HK-2 (cell line): ENCODE results near the gene ZNF536.
"Not testable (repeated sequence)": the region's sequence is repeated elsewhere in the genome, so short reads cannot be mapped to it uniquely, and the experiment has no call there.

Experiments used
- DNase-seq: peaks from one replicate; pipeline ENCODE4 v3.0.0-alpha.2; 2018; ENCODE audit not compliant: unreplicated experiment

The ZNF536 gene

DNA sequence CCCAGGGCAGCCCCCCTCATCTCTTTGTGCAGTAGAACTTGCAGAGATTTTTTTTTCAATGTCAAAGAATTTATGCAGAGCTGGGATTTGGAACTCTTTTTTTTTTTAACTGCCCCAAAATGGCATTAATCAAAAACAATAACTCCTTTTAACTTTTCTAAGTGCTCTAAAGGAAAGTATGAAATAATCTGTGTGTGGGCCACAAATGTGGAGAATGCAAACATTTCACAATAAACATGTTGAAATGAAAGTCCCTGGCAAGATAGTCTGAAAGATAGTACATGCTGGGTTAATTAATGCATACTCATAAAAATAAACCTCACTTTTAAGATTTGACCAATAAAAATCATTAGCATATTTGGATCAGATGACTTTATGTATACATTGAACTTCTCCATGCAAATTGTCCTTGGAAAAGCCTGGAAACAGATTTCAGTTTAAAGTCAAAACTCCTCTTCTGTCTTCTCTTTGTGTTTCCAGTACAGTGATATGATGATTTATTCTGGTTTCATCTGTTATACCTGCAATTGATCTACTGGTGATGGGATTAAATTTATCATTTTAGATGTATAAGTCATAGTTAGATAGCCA is 30.5 kb upstream of the ZNF536 start:
- DNase-seq = no peak

DNA sequence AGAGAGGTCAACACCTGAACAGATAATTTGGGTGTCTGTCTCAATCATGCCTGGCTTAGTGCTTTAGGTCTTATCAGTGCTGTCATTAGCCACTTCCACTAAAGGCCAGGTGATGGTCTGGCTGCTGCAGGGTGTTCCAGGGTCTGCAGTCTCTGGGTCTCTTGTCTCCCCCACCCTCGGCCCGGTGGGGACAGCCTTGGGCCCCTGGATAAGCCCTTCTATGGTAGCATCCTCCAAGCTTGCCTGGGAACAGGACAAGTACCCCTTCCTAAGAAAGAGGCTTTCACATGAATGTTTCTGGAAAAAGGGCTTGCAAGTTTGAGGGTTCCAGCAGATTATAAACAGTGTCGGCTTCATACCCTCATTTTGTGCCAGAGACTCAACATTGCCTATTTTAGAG is 29.3 kb upstream of the ZNF536 start:
- DNase-seq = no peak

DNA sequence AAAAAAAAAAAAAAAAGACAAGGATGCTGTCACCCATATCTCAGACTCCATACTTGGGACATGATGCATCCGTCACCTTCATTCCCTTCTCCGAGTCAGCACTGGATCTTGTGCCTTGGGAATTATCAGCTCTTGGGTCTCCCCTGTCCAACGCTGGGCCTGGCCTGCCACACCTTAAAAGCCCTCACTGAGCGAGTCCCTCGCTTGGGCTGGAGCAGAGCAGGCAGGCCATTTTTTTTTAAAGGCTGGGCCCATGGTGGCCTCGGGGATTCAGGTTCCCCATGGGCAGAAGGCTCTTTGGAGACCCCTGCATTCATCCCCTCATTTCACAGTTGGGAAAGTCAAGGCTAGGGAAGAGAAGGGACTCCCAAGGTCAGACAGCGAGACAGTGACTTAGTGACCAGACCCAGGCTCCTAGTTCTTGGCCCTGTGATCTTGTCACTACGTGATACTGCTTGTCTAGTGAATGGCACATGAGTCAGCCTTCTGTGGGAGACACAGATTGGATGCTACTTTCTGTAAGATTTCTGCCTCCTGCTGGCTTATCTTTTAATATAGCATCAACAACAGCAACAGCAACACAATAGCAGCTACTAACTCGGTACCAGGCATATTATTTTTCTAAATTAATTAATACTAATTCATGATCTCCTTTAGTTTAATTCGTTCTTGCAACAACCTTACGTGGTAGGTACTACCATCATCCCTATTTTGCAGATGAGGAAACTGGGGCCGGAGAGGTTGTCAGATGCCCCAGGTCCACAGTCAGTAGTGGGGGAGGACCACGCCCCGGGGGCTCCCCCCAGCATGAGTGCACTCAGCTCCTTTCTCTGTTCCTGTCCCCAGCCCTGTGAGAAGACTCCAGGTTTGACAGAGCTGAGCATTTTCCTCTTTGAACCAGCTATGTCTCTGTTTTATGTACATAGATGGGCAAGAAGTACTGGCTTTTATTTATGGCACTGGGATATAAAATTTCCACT is 27.4 kb upstream of the ZNF536 start:
- no peak for DNase-seq

DNA sequence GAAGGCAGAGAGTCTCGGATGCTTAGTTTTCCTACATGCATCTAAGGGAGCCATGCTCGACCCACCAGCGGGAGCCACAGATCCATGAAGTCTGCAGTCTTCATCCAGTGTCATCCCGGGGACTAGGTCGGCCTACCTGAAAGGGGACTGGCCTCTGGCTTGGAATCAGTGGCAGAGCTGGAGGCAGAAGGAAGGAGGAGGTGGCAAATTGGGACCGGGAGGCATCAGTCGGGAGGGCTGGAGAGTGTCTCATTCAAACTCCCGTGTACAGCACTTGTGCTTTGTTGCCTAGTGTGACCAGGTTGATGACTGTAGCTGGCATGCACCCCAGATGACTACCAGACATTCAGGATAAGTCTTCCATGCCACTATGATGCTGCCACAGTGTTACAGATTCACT is 26.5 kb upstream of the ZNF536 start:
- no peak for DNase-seq

DNA sequence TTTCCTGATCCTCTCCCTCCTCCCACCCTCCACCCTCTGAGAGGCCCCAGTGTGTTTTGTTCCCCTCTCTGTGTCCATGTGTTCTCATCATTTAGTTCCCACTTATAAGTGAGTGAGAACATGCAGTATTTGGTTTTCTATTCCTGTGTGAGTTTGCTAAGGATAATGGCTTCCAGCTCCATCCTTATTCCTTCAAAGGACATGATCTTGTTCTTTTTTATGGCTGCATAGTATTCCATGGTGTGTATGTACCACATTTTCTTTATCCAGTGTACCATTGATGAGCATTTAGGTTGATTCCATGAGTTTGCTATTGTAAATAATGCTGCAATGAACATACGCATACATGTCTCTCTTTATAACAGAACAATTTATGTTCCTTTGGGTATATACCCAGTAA is 25.7 kb upstream of the ZNF536 start:
- DNase-seq = not testable (repeated sequence)

DNA sequence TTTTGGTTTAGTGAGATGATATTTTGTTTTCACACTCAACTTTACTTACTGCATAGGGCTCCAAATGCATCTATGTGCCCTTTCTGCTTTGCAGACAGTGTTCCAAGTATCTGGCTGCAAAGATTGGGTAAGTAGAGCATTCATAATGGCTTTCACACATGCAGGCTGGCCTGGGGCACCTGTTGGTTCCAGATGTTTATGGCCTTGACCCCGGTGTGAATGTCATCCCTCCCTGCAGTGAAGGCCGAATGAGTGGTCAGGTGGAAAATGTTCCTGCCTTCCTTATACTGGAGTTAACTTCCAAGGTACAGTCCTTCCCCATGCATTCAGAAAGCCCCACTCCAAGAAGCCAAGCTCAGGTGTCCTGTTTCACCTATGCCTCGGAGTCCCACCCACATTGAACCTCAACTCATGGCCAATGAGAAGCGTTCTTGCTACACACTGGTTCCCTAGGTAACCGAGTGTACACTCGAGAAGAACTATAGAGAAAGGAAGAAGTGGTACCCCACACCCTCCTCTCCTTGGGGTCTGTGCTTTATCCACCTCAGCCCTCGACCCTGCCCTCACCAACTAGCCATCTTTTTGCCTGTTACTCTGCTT is 23.0 kb upstream of the ZNF536 start:
- no peak for DNase-seq

DNA sequence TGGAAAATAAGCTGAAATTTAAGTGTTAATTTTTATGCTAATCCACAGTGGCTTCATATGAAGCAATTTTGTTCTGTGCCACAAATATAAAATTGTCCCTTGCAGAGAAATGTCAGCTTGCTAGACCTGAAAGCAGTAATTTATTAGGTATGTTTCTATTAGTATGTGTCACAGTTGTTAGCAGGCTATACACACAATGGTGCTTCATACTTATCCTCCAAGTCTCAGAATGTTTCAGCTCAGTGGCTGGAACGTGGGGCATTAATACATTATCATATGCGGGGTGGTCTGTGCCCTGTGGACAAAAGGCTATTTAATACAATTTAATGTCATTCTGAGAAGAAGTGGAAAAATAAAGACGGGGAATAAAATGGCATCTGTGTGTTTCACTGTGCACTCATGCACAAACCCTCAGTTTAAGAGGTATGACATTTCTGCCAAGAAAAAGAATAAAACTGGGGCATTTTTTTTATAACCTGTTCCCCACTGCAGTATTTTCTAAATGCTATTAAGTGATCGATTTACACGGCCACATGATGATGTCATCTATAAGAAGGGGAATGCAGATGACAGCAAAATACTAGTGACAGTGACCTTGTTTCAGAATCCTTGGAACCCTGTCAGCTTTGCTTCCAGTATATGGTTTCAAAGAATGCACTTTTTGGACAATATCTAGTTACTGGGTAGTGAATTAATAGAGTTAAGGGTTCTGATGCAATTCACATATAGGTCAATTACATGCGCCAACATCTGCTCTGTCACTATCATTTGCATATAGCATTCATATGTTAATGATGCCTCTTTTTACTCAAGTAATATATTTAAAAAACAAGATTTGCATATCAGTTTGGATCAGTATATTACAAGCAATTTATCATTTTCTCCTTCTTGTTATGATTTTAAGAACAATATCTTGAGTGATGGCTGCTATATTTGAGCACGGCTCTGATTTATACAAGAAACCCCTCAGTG is 21.2 kb upstream of the ZNF536 start:
- no peak for DNase-seq

- no peak for DNase-seq
These were observed 20.4 kb upstream of the ZNF536 start for GRCh38 chr19:30351774-30352173.

GRCh38 chr19:30353394-30353945 is 18.7 kb upstream of the ZNF536 start:
- DNase-seq = no peak

DNA sequence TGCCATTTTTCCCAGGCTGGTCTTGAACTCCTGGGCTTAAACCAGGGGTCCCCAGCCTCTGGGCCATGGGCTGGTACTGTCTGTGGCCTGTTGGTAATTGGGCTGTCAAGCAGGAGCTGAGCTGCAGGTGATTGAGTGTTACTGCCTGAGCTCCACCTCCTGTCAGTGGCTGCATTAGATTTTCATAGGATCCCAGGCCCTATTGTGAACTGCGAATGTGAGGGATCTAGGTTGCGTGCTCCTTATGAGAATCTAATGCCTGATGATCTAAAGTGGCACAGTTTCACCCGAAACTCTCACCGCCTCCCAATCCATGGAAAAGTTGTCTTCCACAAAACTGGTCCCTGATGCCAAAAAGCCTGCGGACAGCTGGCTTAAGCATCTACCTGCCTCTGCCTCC is 16.6 kb upstream of the ZNF536 start:
- no peak for DNase-seq

DNA sequence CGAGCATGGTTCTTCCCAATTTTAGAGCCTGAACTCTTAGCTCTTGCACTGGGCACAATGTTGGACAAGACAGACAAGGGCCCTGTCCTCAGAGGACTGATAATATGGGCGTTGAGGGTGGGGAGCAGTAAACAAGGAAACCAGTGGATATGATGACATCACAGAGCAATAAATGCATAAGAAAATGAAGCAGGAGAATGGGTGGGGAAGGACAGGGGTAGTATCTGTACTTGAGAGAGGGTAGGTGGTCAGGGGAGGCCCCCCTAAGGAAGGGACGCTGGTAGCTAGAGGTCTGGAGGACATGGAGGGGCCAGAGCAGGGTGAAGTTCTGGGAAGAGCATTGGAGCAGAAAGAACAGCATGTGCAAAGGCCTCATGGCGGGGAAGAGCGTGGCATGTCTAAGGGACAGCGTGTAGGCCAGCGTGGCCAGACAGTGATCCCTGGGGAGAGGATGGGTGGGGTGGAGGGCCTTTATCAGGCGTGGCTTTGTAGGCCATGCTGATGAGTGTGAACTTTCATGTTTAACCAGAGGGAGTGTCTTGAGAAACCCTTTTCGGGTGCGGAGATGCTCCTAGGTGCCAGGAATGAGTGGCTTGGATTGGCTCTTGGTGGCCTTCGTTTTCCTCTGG is 15.1 kb upstream of the ZNF536 start:
- DNase-seq = no peak

DNA sequence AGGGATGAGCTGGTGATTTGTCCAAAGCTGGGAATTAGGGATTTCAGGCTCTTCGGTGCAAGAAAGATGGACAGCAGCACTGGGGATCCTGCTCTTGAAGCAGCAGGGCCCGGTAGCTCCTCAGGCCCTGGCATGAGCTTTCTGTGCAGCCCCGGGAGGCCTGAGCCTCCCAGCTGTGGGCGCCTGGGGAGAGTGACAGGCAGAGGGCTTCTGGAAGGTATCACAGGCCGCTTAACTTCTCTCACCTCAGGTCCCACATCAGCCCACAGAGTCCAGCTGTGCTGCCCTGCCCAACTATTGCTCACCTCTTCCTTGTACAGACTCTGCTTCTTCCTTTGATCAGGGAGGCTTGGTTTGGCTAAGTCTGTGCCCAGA is 14.6 kb upstream of the ZNF536 start:
- DNase-seq = no peak

DNA sequence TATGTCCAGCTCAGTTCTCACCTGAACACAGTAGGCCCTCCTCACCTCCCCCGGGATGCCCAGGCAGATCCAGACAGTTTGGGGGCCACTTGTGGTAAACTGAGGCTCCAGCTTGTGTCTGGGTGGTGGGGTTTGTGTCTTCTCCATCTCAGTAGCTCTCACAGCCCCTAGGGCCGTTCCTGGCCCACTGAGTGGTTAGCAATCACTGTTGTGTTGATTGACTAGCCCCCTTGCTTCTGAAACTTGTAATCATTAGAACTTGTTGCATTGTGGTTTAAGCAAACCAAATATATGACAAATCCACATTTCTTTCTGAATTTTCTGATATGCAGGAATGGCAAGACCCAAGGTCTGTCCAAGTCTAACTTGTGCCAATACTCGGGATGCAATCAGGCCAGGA is 13.9 kb upstream of the ZNF536 start:
- DNase-seq = no peak

GRCh38 chr19:30358821-30359580 is 13.2 kb upstream of the ZNF536 start:
- no peak for DNase-seq

DNA sequence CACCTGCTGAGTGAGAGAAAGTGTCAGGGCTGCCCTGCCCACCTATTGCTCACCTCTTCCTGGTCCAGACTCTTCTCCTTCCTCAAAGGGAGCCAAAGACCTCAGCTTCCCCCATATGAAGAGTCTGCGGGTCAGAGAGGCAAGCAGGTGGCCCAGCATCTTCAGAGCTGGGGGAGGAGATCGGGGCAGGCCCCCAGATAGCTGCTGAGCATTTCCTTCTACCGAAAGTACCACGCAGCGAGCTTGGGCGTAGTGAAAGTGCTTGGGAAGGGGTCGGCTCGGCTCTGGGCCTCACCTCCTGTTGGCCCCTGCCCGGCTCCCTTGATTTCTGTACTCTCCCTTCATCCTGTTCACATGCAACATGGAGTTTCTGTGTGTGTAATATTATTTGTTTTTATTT is 12.2 kb upstream of the ZNF536 start:
- DNase-seq = no peak

DNA sequence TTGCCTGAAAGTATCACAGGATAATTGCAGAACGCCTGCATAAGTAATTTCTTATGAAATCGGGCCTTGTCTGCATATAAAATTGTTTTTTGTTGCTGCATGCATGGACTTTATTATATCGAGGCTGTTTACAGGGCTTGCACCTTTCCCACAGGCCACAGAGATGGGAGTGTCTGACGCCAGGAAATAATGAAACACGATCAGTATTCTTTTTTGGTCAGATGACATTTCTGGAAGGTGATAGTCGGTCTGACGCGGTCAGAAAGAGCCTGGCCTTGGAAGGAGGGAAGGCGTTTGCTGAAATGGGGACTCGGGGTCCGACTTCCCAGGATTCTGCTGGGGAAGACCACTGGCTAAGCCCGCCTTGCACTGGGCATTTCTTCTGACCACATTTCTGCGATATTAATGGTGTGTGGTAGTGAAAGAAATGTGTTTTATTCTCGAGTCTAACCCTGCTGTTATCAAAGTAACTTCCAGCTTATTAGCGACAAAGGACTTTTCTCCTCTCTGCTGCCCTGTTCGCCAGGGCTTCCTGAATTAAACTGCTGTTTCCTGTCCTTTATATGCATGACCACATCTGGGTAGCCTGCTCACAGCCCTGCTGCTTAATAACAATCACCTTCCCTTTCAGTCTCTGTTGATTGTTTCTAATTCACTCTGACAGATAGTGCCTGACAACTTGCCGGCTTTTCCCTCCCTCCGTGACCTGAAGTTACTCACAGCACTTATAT is 11.6 kb upstream of the ZNF536 start:
- DNase-seq = no peak

DNA sequence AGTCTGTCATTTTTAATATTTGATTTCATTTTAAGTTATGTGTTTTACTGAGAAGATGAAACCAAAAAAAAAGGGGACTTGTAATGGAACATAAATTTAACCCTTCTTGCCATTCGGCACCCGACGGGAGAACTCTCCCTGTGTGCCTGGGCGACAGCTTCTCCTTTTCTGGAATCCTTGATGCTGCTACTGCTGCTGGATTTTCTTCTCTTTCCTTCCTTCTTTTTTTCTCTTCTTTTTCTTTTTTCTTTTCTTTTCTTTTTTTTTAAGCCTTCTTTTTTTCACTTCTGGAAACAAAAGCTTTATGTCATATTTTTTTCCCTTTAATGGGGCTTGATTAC is 11.1 kb upstream of the ZNF536 start:
- DNase-seq = no peak

GRCh38 chr19:30361721-30362120 is 10.5 kb upstream of the ZNF536 start:
- no peak for DNase-seq

- no peak for DNase-seq
These were observed 9.9 kb upstream of the ZNF536 start for GRCh38 chr19:30362156-30362754.
